Thymus (tissue), 11 donors: ENCODE data around the gene DUSP2. TPM values are rescaled to one million over a fixed set of nuclear protein-coding genes. Genes with fewer than 3 reads are reported as not detected.

ENCODE experiments used
- DNase-seq, 9 donors: peaks; one replicate each; pipeline ENCODE4 v3.0.0-alpha.2; 2013; ENCODE audit warnings: low spot score in 9 of 9, low read depth in 6 of 9, missing footprints in 1 of 9
- H3K27ac ChIP-seq, 2 donors: one replicate each; pipeline ENCODE4 v1.5.1; 2013; ENCODE audit warnings: control low read depth in 1 of 2, low read depth in 1 of 2, low read length in 1 of 2, mild to moderate bottlenecking in 1 of 2, moderate library complexity in 1 of 2
- H3K27me3 ChIP-seq, 2 donors: one replicate each; pipeline ENCODE4 v1.5.1; 2013; ENCODE audit warnings: low read length in 1 of 2; ENCODE audit not compliant: control insufficient read depth in 2 of 2, insufficient read depth in 1 of 2
- H3K36me3 ChIP-seq, 2 donors: one replicate each; pipeline ENCODE4 v1.5.1; 2013; ENCODE audit warnings: low read length in 1 of 2, mild to moderate bottlenecking in 1 of 2, moderate library complexity in 1 of 2; ENCODE audit not compliant: control insufficient read depth in 2 of 2, insufficient read depth in 2 of 2
- H3K4me1 ChIP-seq, 2 donors: one replicate each; pipeline ENCODE4 v1.5.1; 2013; ENCODE audit warnings: low read length in 2 of 2; ENCODE audit not compliant: control insufficient read depth in 2 of 2, insufficient read depth in 2 of 2
- H3K4me3 ChIP-seq, 2 donors: one replicate each; pipeline ENCODE4 v1.5.1; 2013; ENCODE audit warnings: low read length in 2 of 2, control low read depth in 1 of 2, mild to moderate bottlenecking in 1 of 2
- H3K9me3 ChIP-seq, 2 donors: one replicate each; pipeline ENCODE4 v1.5.1; 2013; ENCODE audit warnings: low read length in 1 of 2, mild to moderate bottlenecking in 1 of 2; ENCODE audit not compliant: control insufficient read depth in 2 of 2, insufficient read depth in 1 of 2
- WGBS: extraction: QIAGEN DNeasy Blood & Tissue Kit; methylation state at CpG from one replicate; pipeline ENCODE4 v1.1.7; 2013; 5-methylcytosine and 5-hydroxymethylcytosine counted together
- polyA plus RNA-seq: library from polyadenylated mRNA; stranded (reverse); fragments of 200-250 nt; gene quantifications from one replicate; pipeline ENCODE4 v1.2.3, GENCODE V29; 2013
- total RNA-seq: library from RNA; stranded (reverse); fragments of 120-200 nt; gene quantifications from one replicate; pipeline ENCODE4 v1.2.4, GENCODE V29; 2013
- donor health status: healthy.

DUSP2 gene
- total and polyA plus RNA-seq, 2 donors: 60.0 to 208 TPM

- Histone ChIP-seq H3K36me3 (peaks cover 19 to 25% of the 10 kb centered on the region in 2 donors), H3K9me3 (no peaks in the 10 kb centered on the region), H3K27ac (no peak overlapping the region), H3K27me3 (no peaks in the 10 kb centered on the region), H3K4me3 (no peak overlapping the region), H3K4me1 (peaks cover 2 to 7% of the 10 kb centered on the region in 2 donors)
- WGBS: 91% methylated on average over 5 of the region's 5 CpGs
- DNase-seq: no peak
Measured at GRCh38 chr2:96181529-96181928, 36.3 kb upstream of the DUSP2 start.

DNA sequence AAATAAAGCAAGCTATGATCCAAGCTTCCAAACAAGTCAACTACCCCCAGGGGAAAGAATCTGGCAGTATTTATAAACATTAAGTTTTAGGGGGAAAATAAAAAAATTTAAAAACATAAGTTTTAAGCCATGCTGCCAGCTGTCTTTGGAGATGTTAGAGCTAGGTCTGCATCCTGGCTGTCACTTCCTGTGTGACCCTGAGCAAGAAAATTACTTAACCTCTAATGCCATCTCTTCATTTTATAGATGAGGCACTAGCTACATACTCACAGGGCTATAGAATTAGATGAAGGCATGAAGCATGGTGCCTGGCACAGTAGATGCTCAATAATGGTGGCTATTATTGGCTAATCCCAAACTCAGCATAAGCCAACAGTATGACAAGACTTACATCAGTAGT is 35.3 kb upstream of the DUSP2 start:
- no peaks in the 10 kb centered on the region for H3K9me3 ChIP-seq

GRCh38 chr2:96180002-96180401 is 34.8 kb upstream of the DUSP2 start:
- no peak for DNase-seq
- Histone ChIP-seq H3K36me3 (peaks cover 6 to 10% of the 10 kb centered on the region in 2 donors), H3K4me3 (no peak overlapping the region), H3K4me1 (peaks cover 2 to 7% of the 10 kb centered on the region in 2 donors), H3K9me3 (no peaks in the 10 kb centered on the region), H3K27ac (no peak overlapping the region), H3K27me3 (no peaks in the 10 kb centered on the region)
- WGBS: 100% methylated on average over 1 of the region's 1 CpG

More for the DNA sequence above, 35.3 kb upstream of the DUSP2 start:
- Histone ChIP-seq H3K4me3 (no peak overlapping the region), H3K36me3 (peaks cover 10 to 15% of the 10 kb centered on the region in 2 donors), H3K27ac (no peak overlapping the region), H3K27me3 (no peaks in the 10 kb centered on the region), H3K4me1 (peaks cover 2 to 7% of the 10 kb centered on the region in 2 donors)
- DNase-seq: peak in 1 of 9 donors; percentile 19

DNA sequence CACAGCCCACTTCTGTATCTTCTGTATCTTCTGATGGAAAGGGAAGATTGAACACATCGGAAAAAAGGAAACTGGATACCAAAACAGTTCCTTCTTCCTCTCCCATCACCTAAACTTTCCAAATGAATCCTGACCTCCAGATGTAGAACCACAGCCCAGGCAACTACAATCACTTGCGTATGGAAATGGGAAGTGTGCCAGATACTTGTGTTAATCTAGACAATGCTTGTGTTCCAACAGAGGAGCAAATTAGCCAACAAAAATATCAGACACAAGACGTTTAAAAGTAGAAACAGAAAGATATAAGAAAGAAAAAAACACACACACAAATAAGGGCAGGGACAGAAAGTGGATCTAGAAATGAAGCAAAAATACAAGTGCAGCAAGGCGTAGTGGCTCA is 31.4 kb upstream of the DUSP2 start:
- no peaks in the 10 kb centered on the region for H3K9me3 ChIP-seq
- WGBS: 85% methylated on average over 4 of the region's 4 CpGs
- H3K4me3 ChIP-seq: no peak overlapping the region
- H3K4me1 ChIP-seq: peaks cover 6 to 22% of the 10 kb centered on the region in 2 donors
- no peak for DNase-seq
- no peaks in the 10 kb centered on the region for H3K27me3 ChIP-seq
- no peaks in the 10 kb centered on the region for H3K36me3 ChIP-seq
- H3K27ac ChIP-seq: no peak overlapping the region

GRCh38 chr2:96175951-96176350 is 30.7 kb upstream of the DUSP2 start:
- H3K4me1 ChIP-seq: peaks cover 6 to 21% of the 10 kb centered on the region in 2 donors
- WGBS: 94% methylated on average over 6 of the region's 6 CpGs
- DNase-seq: no peak
- no peaks in the 10 kb centered on the region for H3K36me3 ChIP-seq
- H3K4me3 ChIP-seq: no peak overlapping the region
- no peak overlapping the region for H3K27ac ChIP-seq
- no peaks in the 10 kb centered on the region for H3K9me3 ChIP-seq
- no peaks in the 10 kb centered on the region for H3K27me3 ChIP-seq

GRCh38 chr2:96174251-96175144 is 29.3 kb upstream of the DUSP2 start:
- Histone ChIP-seq H3K27me3 (no peaks in the 10 kb centered on the region), H3K4me3 (no peak overlapping the region), H3K4me1 (peaks cover 4 to 15% of the 10 kb centered on the region in 2 donors), H3K9me3 (no peaks in the 10 kb centered on the region), H3K36me3 (no peaks in the 10 kb centered on the region), H3K27ac (no peak overlapping the region)
- peak in 8 of 9 donors; percentile 66 to 89 (median 79) for DNase-seq
- 54% methylated on average over 8 of the region's 8 CpGs for WGBS

DNA sequence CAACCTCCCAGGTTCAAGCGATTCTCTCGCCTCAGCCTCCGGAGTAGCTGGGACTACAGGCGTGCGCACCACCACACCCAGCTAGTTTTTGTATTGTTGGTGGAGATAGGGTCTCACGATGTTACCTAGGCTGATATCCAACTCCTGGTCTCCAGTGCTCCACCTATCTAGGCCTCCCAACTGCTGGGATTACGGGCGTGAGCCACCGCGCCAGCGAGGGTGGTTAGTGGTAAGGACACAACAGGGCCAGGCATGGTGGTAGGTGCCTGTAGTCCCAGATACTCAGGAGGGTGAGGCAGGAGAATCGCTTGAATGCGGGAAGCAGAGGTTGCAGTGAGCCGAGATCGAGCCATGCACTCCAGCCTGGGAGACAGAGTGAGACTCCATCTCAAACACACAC is 26.6 kb upstream of the DUSP2 start:
- no peaks in the 10 kb centered on the region for H3K36me3 ChIP-seq
- H3K4me1 ChIP-seq: peaks cover 11 to 27% of the 10 kb centered on the region in 2 donors
- no peak overlapping the region for H3K4me3 ChIP-seq
- H3K27ac ChIP-seq: no peak overlapping the region
- no peaks in the 10 kb centered on the region for H3K9me3 ChIP-seq
- WGBS: 98% methylated on average over 15 of the region's 15 CpGs
- DNase-seq: no peak
- H3K27me3 ChIP-seq: no peaks in the 10 kb centered on the region

GRCh38 chr2:96170626-96171025 is 25.4 kb upstream of the DUSP2 start:
- Histone ChIP-seq H3K9me3 (no peaks in the 10 kb centered on the region), H3K27me3 (no peaks in the 10 kb centered on the region), H3K36me3 (no peaks in the 10 kb centered on the region), H3K27ac (no peak overlapping the region), H3K4me1 (peaks cover 11 to 31% of the 10 kb centered on the region in 2 donors), H3K4me3 (no peak overlapping the region)
- over 99% methylated on average over 3 of the region's 3 CpGs for WGBS
- no peak for DNase-seq

DNA sequence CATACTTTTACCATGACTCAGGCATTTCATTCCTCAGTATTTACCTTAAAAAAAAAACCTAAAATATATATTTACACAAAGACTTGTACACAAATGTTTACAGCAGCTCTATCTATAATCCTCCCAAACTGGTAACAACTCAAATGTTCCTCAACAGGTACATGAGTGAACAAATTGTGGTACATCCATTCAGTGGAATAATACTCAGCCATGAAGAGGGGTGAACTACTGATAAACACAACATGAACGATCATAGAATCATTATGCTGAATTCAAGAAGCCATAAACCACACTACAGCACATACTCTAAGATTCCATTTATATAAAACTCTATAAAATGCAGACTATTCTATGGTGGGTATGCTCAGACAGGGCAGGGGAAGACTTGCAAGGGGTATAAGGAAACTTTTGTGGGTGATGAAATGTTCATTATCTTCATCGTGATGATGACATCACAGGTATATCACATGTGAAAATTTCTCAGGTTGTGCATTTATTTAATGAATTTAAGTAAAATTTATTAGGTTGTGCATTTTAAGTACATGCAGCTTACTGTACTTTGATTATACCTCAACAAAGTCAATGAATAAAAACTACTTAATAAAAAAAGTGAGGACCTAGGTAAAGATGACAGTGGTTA is 24.7 kb upstream of the DUSP2 start:
- Histone ChIP-seq H3K4me3 (no peak overlapping the region), H3K27me3 (no peaks in the 10 kb centered on the region), H3K36me3 (no peaks in the 10 kb centered on the region), H3K9me3 (peaks cover 0 to under 1% of the 10 kb centered on the region in 2 donors), H3K27ac (no peak overlapping the region), H3K4me1 (peaks cover 12 to 37% of the 10 kb centered on the region in 2 donors)
- DNase-seq: no peak
- WGBS: 96% methylated on average over 2 of the region's 2 CpGs
